Measurements from ENCODE around the gene FBLN2. TPM values are rescaled to one million over a fixed set of nuclear protein-coding genes. Genes with fewer than 3 reads are reported as not detected.

The FBLN2 gene
- total RNA-seq, 2 donors from 2014 or later = 10.5 to 24.1 TPM

- peaks cover 8% of the 10 kb centered on the region for H3K27me3 ChIP-seq
- H3K9ac ChIP-seq (ENCODE audit: low read depth in 2 of 2, low read length in 2 of 2) = no peak overlapping the region
- no peak overlapping the region for H3K27ac ChIP-seq
- H3K9me3 ChIP-seq = no peaks in the 10 kb centered on the region
- no peaks in the 10 kb centered on the region for H3K36me3 ChIP-seq
- intact Hi-C loops (cut with DNase I) = no loop called here
- H3K4me3 ChIP-seq = no peak overlapping the region
- no peaks in the 10 kb centered on the region for H3K4me1 ChIP-seq
- no peak for DNase-seq
- TF ChIP-seq, protein P1, sequence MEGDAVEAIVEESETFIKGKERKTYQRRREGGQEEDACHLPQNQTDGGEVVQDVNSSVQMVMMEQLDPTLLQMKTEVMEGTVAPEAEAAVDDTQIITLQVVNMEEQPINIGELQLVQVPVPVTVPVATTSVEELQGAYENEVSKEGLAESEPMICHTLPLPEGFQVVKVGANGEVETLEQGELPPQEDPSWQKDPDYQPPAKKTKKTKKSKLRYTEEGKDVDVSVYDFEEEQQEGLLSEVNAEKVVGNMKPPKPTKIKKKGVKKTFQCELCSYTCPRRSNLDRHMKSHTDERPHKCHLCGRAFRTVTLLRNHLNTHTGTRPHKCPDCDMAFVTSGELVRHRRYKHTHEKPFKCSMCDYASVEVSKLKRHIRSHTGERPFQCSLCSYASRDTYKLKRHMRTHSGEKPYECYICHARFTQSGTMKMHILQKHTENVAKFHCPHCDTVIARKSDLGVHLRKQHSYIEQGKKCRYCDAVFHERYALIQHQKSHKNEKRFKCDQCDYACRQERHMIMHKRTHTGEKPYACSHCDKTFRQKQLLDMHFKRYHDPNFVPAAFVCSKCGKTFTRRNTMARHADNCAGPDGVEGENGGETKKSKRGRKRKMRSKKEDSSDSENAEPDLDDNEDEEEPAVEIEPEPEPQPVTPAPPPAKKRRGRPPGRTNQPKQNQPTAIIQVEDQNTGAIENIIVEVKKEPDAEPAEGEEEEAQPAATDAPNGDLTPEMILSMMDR (IDR thresholded peaks at IDR 0.05) = no peak
Observed at GRCh38 chr3:13544293-13544831, 4.6 kb upstream of the FBLN2 start.

GRCh38 chr3:13544951-13545651 is 3.8 kb upstream of the FBLN2 start:
- no peak overlapping the region for H3K9ac ChIP-seq (ENCODE audit: low read depth in 2 of 2, low read length in 2 of 2)
- H3K27me3 ChIP-seq = peaks cover 8% of the 10 kb centered on the region
- intact Hi-C loops (cut with DNase I) = no loop called here
- H3K36me3 ChIP-seq = no peaks in the 10 kb centered on the region
- H3K27ac ChIP-seq = no peak overlapping the region
- no peaks in the 10 kb centered on the region for H3K4me1 ChIP-seq
- TF ChIP-seq, protein P1 (IDR thresholded peaks at IDR 0.05) = no peak
- no peak for DNase-seq
- no peaks in the 10 kb centered on the region for H3K9me3 ChIP-seq
- no peak overlapping the region for H3K4me3 ChIP-seq

GRCh38 chr3:13545952-13546454 is 2.9 kb upstream of the FBLN2 start:
- intact Hi-C loops (cut with DNase I) = no loop called here

GRCh38 chr3:13546667-13547171 is 2.2 kb upstream of the FBLN2 start:
- DNase-seq = no peak

More at GRCh38 chr3:13545952-13546454, 2.9 kb upstream of the FBLN2 start:
- Histone ChIP-seq H3K36me3 (no peaks in the 10 kb centered on the region), H3K27me3 (peaks cover 8% of the 10 kb centered on the region), H3K4me1 (no peaks in the 10 kb centered on the region), H3K27ac (no peak overlapping the region), H3K9me3 (no peaks in the 10 kb centered on the region), H3K4me3 (no peak overlapping the region), H3K9ac (ENCODE audit: low read depth in 2 of 2, low read length in 2 of 2) (no peak overlapping the region)
- no peak for DNase-seq
- TF ChIP-seq, protein P1 (IDR thresholded peaks at IDR 0.05) = no peak

DNA sequence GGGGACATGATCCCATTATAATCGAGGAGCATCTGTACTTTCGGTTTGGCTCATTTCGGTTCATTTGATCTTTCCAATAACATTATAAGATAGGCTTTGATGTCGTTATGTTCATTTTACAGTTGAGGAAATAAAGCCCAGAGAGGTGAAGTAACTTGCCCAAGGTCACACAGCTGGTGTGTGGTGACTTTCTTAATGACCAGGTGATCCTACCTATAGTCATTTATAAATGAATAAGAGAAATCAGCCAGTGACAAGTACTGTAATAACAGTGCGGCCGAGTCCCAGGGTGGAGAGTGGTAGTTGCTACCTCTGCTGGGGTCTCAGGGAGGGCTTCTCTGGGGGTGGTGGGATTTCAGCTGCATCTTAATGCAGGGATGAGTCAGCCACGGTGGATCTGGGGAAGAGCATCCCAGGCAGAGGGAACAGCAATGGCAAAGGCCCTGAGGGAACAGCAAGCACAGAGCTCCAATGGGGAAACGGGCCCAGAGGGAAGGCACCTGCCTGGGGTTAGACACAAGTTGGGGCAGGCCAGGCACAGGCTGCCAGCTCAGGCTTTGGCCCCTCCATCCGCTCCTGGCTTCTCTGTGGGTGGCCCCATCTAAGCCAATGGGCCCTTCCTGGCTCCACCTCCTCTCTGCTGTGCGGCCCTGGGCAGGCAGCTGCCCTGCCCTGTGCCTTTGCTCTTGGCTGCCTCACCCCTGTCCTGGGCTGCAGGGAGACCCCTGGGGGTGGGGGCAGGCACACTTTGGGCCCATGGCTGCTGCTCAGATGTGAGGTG is 1.1 kb upstream of the FBLN2 start:
- no peaks in the 10 kb centered on the region for H3K9me3 ChIP-seq
- DNase-seq = no peak
- H3K9ac ChIP-seq (ENCODE audit: low read depth in 2 of 2, low read length in 2 of 2) = no peak overlapping the region
- H3K27me3 ChIP-seq = peaks cover 8% of the 10 kb centered on the region
- no peak overlapping the region for H3K4me3 ChIP-seq
- TF ChIP-seq, protein P1 (IDR thresholded peaks at IDR 0.05) = no peak
- H3K36me3 ChIP-seq = no peaks in the 10 kb centered on the region
- H3K4me1 ChIP-seq = no peaks in the 10 kb centered on the region
- intact Hi-C loops (cut with DNase I) = no loop called here
- H3K27ac ChIP-seq = no peak overlapping the region

More at GRCh38 chr3:13546667-13547171, 2.2 kb upstream of the FBLN2 start:
- no peaks in the 10 kb centered on the region for H3K4me1 ChIP-seq
- no peak overlapping the region for H3K4me3 ChIP-seq
- no peaks in the 10 kb centered on the region for H3K9me3 ChIP-seq
- H3K36me3 ChIP-seq = no peaks in the 10 kb centered on the region
- no peak overlapping the region for H3K9ac ChIP-seq (ENCODE audit: low read depth in 2 of 2, low read length in 2 of 2)
- H3K27me3 ChIP-seq = peaks cover 8% of the 10 kb centered on the region
- TF ChIP-seq, protein P1 (IDR thresholded peaks at IDR 0.05) = no peak
- intact Hi-C loops (cut with DNase I) = no loop called here
- H3K27ac ChIP-seq = no peak overlapping the region
